HEK293 (cell line): ENCODE results near the gene OR1J4.
"Not testable (repeated sequence)": the region's sequence is repeated elsewhere in the genome, so short reads cannot be mapped to it uniquely, and the experiment has no call there.

Experiments
- CTCF ChIP-seq: fragments of 450-650 bp; formaldehyde crosslinking; IDR thresholded peaks from 2 replicates; pipeline ENCODE4 v1.5.1; 2016; ENCODE audit warnings: missing biosample characterization, missing genetic modification characterization
- ZBTB11 ChIP-seq: fragments of 450-650 bp; formaldehyde crosslinking; conservative IDR thresholded peaks from 2 replicates; pipeline ENCODE4 v1.5.1; 2016; ENCODE audit warnings: low read depth, missing biosample characterization, missing genetic modification characterization
- ZBTB21 ChIP-seq: fragments of 450-650 bp; formaldehyde crosslinking; IDR thresholded peaks from 2 replicates; pipeline ENCODE4 v1.5.1; 2017; ENCODE audit warnings: missing biosample characterization, missing genetic modification characterization
- ZBTB26 ChIP-seq: fragments of 450-650 bp; formaldehyde crosslinking; optimal IDR thresholded peaks from 2 replicates; pipeline ENCODE3; 2016; ENCODE audit warnings: missing biosample characterization, mild to moderate bottlenecking, missing genetic modification characterization
- ZBTB7A ChIP-seq: fragments of 450-650 bp; formaldehyde crosslinking; IDR thresholded peaks from 2 replicates; pipeline ENCODE4 v1.5.1; 2016; ENCODE audit warnings: low read depth, missing biosample characterization, missing genetic modification characterization
- ZNF112 ChIP-seq: fragments of 450-650 bp; formaldehyde crosslinking; IDR thresholded peaks from 2 replicates; pipeline ENCODE4 v1.5.0; 2017; ENCODE audit warnings: missing biosample characterization, missing genetic modification characterization
- ZNF274 ChIP-seq, 2 experiments: fragments of 200-500 bp in 1 of 2; fragments of 450-650 bp in 1 of 2; sonication (Bioruptor generic) in 1 of 2; formaldehyde crosslinking in 1 of 2; IDR thresholded peaks; 2 replicates each; pipeline versions ENCODE4 v1.5.1 to v1.6.1; 2014 to 2016; ENCODE audit warnings: borderline replicate concordance in 1 of 2, inconsistent platforms in 1 of 2, low read length in 1 of 2, missing biosample characterization in 1 of 2, missing genetic modification characterization in 1 of 2
- ZNF48 ChIP-seq: fragments of 450-650 bp; formaldehyde crosslinking; IDR thresholded peaks from 2 replicates; pipeline ENCODE4 v1.5.1; 2016; ENCODE audit warnings: missing biosample characterization, missing genetic modification characterization
- ZNF626 ChIP-seq: fragments of 450-650 bp; sonication (Bioruptor Pico); formaldehyde crosslinking; IDR thresholded peaks from 2 replicates; pipeline ENCODE4 v1.5.1; 2018; ENCODE audit warnings: missing biosample characterization, missing genetic modification characterization, inconsistent platforms
- ZNF639 ChIP-seq: fragments of 450-650 bp; formaldehyde crosslinking; IDR thresholded peaks from 2 replicates; pipeline ENCODE4 v1.5.1; 2016; ENCODE audit warnings: missing biosample characterization, missing genetic modification characterization
- ZSCAN30 ChIP-seq: fragments of 450-650 bp; IDR thresholded peaks from 2 replicates; pipeline ENCODE4 v1.5.1; 2018; ENCODE audit warnings: missing biosample characterization, mild to moderate bottlenecking, missing genetic modification characterization, moderate library complexity

GRCh38 chr9:122537066-122537465 lies 18.1 kb downstream of the OR1J4 start:
- TF ChIP-seq ZNF48; ZNF639 (tag by site-specific recombination); ZBTB7A (tag by site-specific recombination); ZNF626 (tag by site-specific recombination); CTCF; ZSCAN30 (tag by site-specific recombination); ZBTB11 (tag by site-specific recombination); ZBTB26 (tag by site-specific recombination); ZNF274 (IDR thresholded peaks at IDR 0.05; ENCODE audit: low read length); ZNF274 (tag by site-specific recombination; IDR thresholded peaks at IDR 0.05; ENCODE audit: borderline replicate concordance); ZNF112; ZBTB21 (tag by site-specific recombination): not testable (repeated sequence)
